Measurements from ENCODE around the gene CDR2.

Gene CDR2

GRCh38 chr16:22329199-22329695 is 45.2 kb downstream of the CDR2 start:
- Histone ChIP-seq H3K4me2 (ENCODE audit: low read depth, low read length, poor library complexity, severe bottlenecking) (no peak overlapping the region), H3K36me3 (ENCODE audit: low read length) (peaks cover 3% of the 10 kb centered on the region; the same call in 1 of the 2 replicates), H3K27ac (ENCODE audit: low read depth, low read length) (no peak overlapping the region), H2AFZ (ENCODE audit: low read depth, low read length, severe bottlenecking) (no peak overlapping the region), H4K20me1 (ENCODE audit: low read depth, low read length) (no peaks in the 10 kb centered on the region), H3K4me3 (ENCODE audit: insufficient read depth, low read length, poor library complexity, severe bottlenecking) (no peak overlapping the region), H3K9me3 (ENCODE audit: insufficient read depth, low read length) (no peaks in the 10 kb centered on the region), H3K9me2 (replicated peaks; ENCODE audit: insufficient read depth, low read length) (no peaks in the 10 kb centered on the region), H3K27me3 (ENCODE audit: low read length) (no peaks in the 10 kb centered on the region), H3F3A (ENCODE audit: insufficient read depth) (no peaks in the 10 kb centered on the region), H3K79me2 (ENCODE audit: insufficient read depth, low read length) (no peaks in the 10 kb centered on the region), H3K9ac (ENCODE audit: low read length) (no peak overlapping the region)
- TF ChIP-seq, protein P1, sequence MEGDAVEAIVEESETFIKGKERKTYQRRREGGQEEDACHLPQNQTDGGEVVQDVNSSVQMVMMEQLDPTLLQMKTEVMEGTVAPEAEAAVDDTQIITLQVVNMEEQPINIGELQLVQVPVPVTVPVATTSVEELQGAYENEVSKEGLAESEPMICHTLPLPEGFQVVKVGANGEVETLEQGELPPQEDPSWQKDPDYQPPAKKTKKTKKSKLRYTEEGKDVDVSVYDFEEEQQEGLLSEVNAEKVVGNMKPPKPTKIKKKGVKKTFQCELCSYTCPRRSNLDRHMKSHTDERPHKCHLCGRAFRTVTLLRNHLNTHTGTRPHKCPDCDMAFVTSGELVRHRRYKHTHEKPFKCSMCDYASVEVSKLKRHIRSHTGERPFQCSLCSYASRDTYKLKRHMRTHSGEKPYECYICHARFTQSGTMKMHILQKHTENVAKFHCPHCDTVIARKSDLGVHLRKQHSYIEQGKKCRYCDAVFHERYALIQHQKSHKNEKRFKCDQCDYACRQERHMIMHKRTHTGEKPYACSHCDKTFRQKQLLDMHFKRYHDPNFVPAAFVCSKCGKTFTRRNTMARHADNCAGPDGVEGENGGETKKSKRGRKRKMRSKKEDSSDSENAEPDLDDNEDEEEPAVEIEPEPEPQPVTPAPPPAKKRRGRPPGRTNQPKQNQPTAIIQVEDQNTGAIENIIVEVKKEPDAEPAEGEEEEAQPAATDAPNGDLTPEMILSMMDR (IDR thresholded peaks at IDR 0.05; ENCODE audit: insufficient read depth, low read length, poor library complexity, severe bottlenecking): no peak
- TF ChIP-seq EZH2phosphoT487 (conservative IDR thresholded peaks at IDR 0.05; ENCODE audit: low read length): no peak

DNA sequence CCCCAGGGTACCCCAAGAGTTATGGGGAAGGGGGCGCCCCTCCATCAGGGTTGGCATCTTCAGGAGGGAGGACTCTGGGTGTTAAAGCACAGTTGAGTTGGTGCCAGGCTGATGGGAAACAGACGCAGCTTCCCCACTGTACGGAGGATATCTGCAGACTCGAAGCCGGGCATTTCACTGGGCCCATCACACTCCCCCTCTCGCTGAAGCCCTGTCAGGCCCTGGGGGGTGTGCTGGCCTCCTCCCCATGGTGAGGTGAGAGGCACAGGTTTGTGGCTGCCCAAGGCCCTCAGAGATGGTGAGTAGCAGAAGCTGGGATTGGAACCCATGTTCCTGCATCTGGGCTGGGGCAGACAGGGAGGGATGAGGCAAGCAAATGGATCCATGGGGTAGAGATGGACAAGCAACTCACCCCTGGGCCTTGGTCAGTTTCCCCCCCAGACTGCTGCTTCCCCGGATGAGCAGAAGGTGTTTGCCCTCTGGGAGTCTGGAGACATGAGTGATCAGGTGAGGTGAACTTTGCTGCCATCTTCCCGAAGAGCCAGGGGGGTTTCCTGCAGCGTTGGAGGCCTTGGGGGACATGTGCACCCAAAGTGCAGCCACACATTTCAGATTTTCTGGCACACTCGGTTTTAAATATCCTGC is 46.2 kb downstream of the CDR2 start:
- Histone ChIP-seq H3K9me2 (replicated peaks; ENCODE audit: insufficient read depth, low read length) (no peaks in the 10 kb centered on the region), H3K4me2 (ENCODE audit: low read depth, low read length, poor library complexity, severe bottlenecking) (no peak overlapping the region), H3K9ac (ENCODE audit: low read length) (no peak overlapping the region), H4K20me1 (ENCODE audit: low read depth, low read length) (no peaks in the 10 kb centered on the region), H2AFZ (ENCODE audit: low read depth, low read length, severe bottlenecking) (no peak overlapping the region), H3K4me3 (ENCODE audit: insufficient read depth, low read length, poor library complexity, severe bottlenecking) (no peak overlapping the region), H3K27me3 (ENCODE audit: low read length) (no peaks in the 10 kb centered on the region), H3K36me3 (ENCODE audit: low read length) (no peaks in the 10 kb centered on the region), H3K79me2 (ENCODE audit: insufficient read depth, low read length) (no peaks in the 10 kb centered on the region), H3K9me3 (ENCODE audit: insufficient read depth, low read length) (no peaks in the 10 kb centered on the region), H3F3A (ENCODE audit: insufficient read depth) (no peaks in the 10 kb centered on the region), H3K27ac (ENCODE audit: low read depth, low read length) (no peak overlapping the region)
- TF ChIP-seq, protein P1 (IDR thresholded peaks at IDR 0.05; ENCODE audit: insufficient read depth, low read length, poor library complexity, severe bottlenecking): no peak
- no peak for TF ChIP-seq EZH2phosphoT487 (conservative IDR thresholded peaks at IDR 0.05; ENCODE audit: low read length)

- Histone ChIP-seq H3K27me3 (ENCODE audit: low read length) (no peaks in the 10 kb centered on the region), H2AFZ (ENCODE audit: low read depth, low read length, severe bottlenecking) (no peak overlapping the region), H3K36me3 (ENCODE audit: low read length) (no peaks in the 10 kb centered on the region), H3K79me2 (ENCODE audit: insufficient read depth, low read length) (no peaks in the 10 kb centered on the region), H3K4me2 (ENCODE audit: low read depth, low read length, poor library complexity, severe bottlenecking) (no peak overlapping the region), H3F3A (ENCODE audit: insufficient read depth) (no peaks in the 10 kb centered on the region), H3K27ac (ENCODE audit: low read depth, low read length) (no peak overlapping the region), H3K9me2 (replicated peaks; ENCODE audit: insufficient read depth, low read length) (no peaks in the 10 kb centered on the region), H3K4me3 (ENCODE audit: insufficient read depth, low read length, poor library complexity, severe bottlenecking) (no peak overlapping the region), H4K20me1 (ENCODE audit: low read depth, low read length) (no peaks in the 10 kb centered on the region), H3K9ac (ENCODE audit: low read length) (no peak overlapping the region), H3K9me3 (ENCODE audit: insufficient read depth, low read length) (no peaks in the 10 kb centered on the region)
- TF ChIP-seq EZH2phosphoT487 (conservative IDR thresholded peaks at IDR 0.05; ENCODE audit: low read length): no peak
- TF ChIP-seq, protein P1 (IDR thresholded peaks at IDR 0.05; ENCODE audit: insufficient read depth, low read length, poor library complexity, severe bottlenecking): no peak
Observed at GRCh38 chr16:22327446-22327775, 47.0 kb downstream of the CDR2 start.
